Hematopoietic multipotent progenitor cell treated with erythropoietin and hydrocortisone succinate and interleukin-3 and kit ligand, for 4 days (in vitro differentiated cells): ENCODE results near the gene VPS72.
A peak's percentile ranks its signal among the peaks of the same experiment; 100 is the strongest.

Experiments used
- DNase-seq: peaks from one replicate; pipeline ENCODE4 v3.0.0-alpha.2; 2015

Gene VPS72

DNA sequence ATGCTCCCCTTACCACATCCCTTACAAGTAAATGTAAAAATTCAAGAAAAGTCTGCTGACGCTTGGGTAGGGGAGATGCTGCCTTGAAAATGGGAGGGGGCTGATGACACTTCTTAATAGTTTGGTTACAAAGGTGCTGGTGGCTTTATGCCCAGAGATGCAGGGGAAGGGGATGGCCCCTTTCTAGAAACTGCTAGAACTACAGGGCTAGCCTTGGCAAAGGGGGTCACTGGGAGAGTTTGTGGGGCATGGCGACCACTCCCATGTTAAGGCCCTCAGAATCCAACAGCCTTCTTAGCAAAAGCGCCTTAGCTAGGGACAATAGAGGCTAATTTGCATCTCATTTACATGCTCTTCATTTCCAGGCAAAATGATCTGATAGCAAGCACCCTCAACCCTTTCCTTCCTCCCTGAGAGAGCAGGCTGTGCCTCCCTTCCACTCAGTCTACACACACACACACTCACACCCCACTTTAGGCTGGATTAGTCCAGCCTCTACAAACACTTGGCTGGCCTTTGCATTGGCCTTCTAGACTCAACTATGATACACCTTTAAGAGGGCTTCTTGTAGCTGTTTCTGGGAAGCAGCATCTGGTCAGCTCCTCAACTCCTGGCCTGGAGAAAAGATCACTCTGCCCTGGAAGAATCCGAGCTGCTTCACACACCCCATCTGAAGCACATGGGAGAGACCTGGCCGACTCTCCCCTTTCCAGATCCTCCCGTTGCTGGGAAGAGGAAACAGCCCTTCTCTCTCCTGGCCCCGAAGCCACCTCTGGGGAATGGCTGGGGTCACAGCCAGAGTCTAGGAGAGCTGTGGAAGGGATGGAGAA lies 45.3 kb downstream of the VPS72 start:
- DNase-seq, result peak; percentile 46

DNA sequence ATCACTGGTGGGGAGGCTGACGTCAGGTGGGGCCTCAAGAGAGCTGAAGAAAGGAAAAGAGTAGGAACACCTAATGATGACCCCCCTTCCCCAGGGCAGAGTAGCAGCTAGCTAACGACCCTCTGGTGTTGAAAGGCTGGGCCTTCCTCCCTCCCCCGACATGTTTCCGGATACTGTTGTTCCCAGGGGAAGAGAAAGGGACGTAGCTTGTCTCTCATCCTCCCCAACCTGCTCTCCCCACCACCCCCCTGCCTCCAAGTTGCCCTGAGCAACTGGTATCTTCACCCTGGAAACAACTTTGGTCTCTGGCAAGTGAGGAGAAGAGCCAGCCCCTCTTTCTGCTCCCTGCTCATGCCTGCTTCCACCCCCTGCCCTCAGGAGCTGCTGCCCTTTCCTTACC lies 46.0 kb downstream of the VPS72 start:
- DNase-seq, result no peak

DNA sequence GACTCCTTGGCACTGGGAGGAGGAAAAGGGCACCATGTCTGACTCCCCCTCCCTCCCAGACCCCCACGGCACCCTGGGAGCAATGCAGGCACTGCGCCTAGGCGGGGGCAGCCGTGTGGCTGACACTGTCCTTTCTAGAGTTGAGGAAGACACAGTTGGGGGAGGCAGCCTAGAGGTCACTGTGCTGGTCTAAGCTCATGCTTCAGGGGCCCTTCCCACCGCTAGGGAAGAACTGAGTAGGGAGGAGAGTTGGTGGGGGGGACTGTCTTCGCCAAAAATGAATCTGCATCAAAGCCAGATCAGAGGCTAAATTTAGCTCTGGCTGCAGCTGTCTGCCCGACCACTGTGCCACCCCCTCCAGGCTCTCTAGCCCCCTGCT lies 47.0 kb downstream of the VPS72 start:
- DNase-seq, result no peak

DNA sequence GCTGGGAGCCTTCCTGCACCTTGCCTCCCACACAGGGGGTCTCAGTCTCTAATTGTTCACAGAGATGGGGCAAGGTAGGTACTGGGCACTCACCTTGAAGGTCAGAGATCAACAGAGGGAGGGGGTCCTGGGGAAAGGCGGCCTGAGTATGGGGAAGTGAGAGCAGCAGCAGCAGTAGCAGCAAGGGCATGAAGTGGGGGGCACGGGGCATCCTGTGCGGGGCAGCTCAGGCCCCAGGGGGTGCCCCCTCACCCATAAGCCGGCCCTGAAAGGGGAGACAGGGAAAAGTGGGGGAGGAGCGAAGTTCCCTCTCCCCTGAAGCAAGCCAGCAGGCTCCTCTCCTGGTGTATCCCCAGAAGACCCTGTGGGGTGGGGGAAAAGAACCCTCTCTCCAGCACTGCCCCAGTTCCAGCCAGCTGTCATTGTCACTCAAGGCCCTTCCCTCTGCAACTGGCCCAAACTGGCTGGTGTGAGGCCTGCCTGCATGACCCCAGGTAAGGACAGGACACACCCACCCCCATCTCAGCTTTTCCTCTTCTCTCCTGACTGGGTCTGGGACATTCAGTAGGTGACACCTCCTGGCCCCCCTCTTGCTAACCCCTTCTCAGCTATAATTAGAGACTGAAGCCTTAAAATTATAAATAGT lies 47.5 kb downstream of the VPS72 start:
- no peak for DNase-seq

DNA sequence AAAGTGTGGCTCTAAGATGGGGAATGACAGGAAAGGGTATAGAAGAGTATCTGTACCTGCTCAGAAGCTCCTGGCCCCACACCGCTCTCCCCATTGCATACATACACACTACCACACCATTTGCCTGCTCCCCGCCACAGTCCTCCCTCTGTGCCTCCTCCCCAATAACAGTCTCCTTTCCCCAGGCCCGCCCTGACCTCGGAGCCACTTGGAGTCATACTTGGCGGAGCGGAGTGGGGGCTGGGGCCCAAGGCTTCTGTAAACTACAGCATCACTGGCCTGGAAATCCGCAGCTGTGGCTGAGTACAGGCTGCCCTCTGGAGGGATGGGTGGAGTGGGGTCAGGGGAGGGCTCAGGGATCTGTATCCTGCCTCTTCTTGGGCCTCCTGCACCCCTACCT lies 52.2 kb downstream of the VPS72 start:
- no peak for DNase-seq

DNA sequence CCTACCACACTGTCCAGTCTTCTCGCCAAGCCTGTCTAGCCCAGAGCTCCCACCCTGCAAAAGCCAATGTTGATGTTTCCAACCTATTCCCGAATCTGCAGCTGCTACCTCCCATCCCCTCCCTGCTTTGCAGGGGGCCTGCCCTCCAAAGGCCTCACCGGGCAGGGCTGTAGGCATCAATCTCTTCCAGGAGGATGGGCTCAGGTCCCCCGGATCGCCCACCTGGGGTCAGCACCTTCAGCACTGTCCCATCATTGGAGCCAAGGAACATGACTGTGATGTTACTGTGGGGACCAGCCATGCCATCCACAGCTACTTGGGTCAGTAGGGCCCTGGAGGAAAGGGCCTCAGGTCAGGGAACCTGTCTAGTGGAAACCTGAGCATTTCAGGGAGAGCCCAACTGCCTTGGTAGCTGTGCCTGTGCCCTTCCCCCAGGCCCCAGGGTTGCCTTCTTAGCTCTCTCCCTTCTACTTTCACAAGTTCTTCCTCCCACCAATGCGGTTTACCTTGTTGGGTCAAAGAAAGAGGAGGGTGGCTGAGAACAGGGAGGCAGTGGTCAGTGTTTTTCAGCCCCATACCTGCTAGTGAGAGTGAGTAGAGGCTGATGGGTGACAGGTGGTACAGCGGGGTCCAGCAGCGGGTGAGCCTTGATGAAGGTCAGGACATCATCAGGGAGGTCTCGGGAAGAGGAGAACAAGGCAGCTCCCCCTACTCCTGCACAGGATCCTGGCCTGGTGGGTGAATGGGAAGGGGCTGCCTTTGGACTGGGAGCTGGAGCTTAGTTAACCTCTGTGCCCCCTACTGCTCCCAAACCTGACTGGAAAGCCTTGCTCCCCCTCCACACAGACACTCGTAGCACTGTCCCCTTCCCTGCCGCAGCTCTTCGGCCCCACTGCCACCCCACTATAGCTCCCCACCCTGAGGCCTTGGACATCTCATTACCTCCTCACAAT lies 54.3 kb downstream of the VPS72 start:
- DNase-seq, result peak; percentile 19

DNA sequence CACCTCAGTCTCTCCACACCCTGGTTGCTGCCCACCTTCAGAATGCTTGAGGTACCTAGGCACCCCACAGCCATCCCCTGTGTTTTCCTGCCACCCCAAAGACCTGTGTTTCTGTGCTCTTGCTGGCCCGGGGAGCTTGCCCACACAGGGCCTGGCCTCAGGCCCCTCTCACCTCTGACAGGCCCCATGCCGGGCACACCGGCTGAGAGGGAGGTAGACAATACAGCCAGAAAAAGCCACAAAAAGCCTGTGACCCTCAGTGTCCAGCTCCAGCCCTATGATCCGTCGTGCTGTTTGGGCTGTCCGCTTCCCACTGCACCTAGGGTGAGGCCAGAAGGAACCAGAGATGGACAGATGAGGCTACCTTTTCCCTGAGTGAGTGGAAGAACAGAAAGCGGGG lies 55.0 kb downstream of the VPS72 start:
- no peak for DNase-seq

DNA sequence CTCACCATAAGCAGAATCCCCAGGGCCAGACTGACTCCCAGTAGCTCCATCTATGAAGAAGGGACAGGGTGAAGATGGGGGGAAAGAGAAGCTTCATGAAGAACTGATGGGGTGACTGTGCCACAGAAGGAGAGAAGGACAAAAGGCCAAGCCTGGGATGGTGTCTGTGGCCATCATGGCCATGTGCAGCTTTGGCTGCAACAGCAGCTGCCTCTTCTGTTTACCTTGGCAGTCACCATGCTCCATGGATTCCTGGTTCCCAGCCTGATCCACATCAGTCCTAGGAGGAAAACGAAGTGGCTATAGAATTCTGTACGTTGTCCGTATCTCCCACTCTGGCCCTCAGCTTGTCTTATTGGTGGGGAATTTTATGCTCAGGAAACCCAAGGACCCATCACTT lies 55.6 kb downstream of the VPS72 start:
- no peak for DNase-seq

DNA sequence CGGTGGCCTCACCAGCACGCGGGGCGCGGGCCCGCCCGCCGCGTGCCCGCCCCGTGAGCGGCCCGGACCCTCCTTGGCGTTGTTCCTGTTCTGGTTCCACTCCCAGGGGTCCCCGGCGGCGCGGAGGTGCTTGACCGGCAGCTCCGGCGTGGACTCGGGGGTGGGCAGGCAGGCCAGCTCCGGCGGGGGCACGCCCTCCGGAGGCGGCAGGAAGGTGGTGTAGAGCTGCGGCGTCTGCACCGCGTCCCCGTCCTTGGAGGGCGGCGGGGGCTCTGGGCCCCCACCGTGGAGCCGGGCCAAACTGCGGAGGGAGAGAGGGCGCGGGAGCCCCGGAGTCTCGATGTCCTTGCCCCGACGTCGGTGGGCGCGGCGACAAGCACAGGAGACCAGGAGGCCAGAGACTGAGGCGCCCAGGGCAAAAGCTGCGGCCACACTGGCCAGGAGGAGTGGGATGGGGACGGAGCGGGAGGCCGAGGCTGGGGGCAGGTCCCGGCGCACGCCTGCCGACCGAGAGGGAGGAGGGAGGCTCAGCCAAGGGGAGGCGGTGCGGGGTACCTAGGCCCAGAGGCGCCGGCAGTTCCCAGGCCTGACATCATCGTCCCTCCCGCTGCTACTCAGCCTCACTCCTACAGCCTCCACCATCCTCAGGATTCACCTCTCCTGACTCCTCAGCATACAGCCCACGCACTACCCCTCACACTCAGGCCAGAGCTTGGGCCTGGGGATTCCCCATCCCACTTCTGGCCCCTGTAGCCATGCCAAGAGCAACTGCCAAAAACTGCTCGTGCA lies 56.8 kb downstream of the VPS72 start:
- DNase-seq, result no peak

DNA sequence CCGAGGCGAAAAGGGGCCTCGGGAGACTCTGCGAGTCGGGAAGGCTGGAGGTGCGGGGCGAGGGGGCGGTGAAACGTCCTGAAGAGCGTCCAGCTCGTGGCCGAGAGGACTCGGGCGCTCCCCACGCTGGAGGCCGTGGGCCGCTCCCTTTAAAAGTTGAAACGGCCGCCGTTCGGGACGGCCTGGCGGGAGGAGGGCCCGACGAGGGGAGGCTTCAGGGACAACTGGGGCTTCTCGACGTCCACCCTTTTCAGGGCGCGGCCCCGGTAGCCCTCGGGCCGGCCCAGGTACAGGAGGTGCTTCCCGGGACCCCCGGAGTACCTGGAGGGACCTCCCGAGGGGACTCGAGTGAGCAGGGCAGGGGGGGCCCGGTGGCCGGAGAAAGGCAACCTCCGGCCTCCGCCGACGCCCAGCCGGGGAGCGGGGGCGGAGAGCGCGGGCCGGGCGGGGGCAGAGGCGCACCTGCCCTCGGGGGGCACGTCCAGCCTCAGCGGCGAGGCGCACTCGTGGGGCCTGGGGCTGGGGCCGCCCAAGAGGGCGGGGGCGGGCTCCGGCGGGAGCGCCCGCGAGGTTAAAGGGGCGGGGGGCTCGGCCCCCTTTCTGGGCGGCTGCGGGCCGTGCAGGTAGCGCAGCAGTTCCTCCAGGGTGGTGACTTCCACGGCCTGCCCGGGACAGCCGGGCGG lies 57.5 kb downstream of the VPS72 start:
- no peak for DNase-seq

DNA sequence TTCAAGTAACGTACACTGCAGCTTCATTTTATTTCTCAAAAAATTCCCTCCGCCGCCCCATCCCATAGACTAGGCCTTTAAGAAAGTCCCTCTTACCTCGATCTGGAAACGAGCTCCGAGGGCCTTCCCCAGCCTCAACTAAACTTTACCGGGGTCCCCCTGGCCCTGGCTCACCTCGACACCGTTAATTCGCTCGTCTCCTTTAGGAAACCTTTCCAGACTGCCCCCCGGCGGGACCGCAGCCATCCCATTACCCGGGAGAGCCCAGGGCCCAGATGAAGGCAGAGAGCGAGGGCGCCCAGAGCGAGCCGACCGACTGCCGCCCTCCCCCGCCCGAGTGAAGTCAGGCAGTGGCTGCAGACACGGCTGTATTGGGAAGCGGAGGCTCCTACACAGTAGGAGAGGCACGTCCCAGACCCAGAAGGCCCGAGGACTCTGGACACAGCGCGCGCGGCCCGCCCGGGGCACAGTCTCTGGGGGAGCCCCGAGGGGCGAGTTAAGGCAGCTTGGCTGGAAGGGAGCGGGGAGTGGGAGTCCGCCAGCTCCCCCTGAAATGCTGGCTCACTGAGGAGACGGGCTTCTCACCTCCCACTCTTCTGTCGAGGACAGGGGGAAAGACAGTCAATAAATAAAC lies 58.2 kb downstream of the VPS72 start:
- no peak for DNase-seq

DNA sequence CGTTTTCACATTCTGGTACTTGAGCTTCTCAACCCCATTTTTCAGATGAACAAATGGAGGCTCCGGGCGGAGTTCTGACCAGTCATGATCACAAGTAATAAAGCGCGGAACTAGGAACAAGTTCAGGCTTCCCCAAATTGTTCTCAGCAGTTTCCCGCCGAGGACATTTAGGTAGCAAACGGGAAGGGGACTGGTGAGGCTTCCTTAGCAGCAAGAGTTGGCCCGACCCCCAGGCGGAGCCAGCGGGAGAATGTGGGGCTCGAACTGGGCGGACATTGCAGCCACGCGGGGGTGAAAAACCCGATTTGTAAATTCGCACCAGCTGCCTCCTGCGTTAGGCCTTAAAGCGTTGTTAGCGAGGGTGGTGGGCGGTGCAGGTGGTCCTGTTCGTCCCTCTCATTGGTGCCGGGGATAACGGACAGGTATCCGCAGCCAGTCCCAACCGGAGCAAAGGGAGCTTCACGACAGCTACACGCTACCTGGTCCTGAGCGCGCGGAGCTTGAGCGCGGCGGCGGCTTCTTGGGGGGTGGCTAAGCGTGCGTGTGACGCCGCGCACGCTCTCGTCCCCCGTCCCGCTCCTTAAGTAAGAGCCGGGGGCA lies 58.9 kb downstream of the VPS72 start:
- DNase-seq, result peak; percentile 95

DNA sequence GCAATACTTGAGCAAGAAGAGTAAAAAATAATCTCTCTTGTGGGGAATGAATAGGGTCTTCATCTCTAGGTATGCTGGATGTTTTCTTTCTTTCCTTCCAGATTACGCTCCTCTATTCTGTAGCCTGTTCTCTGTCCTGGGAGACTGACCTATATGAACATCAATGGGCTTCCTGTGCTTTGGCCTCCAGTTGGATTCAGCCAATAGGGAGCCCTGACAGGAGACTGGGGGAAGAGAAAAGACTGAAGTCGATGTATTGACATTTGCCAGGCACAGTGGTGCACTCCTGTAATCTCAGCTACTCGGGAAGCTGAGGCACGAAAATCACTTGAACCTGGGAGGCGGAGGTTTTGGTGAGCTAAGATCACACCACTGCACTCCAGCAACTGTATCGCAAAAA lies 61.2 kb downstream of the VPS72 start:
- DNase-seq, result no peak
